Measurements from ENCODE around the gene CHIA. TPM values are rescaled to one million over a fixed set of nuclear protein-coding genes. Genes with fewer than 3 reads are reported as not detected.
A peak's percentile ranks its signal among the peaks of the same experiment; 100 is the strongest.

CHIA gene
- total and polyA plus RNA-seq, 9 of the 15 experiments (the other 6 are each of a cell fraction or from before 2014, with no cell fraction given), result not detected

- POLR2A ChIA-PET, result interaction anchor here (0.6 kb wide), 1 partner anchor 103 kb away, joined by 4 read pairs; no protein-coding TSS in a partner anchor
- Histone ChIP-seq H3K9me3 (replicated peaks; ENCODE audit: control insufficient read depth, insufficient read depth, low read depth, low read length) (no peaks in the 10 kb centered on the region), H3K79me2 (ENCODE audit: control insufficient read depth, insufficient read depth, low read length) (no peaks in the 10 kb centered on the region), H3K4me2 (ENCODE audit: insufficient read depth, low read length) (no peak overlapping the region), H3K4me1 (replicated peaks in 1 of 2; ENCODE audit: control insufficient read depth in 2 of 2, insufficient read depth in 2 of 2, low read length in 2 of 2) (peaks cover 0 to under 1% of the 10 kb centered on the region in 2 experiments; a peak in 2 of 5 replicates), H3K9ac (ENCODE audit: insufficient read depth in 1 of 2, low read depth in 2 of 2, low read length in 2 of 2) (no peak overlapping the region), H3K36me3 (ENCODE audit: control insufficient read depth, insufficient read depth, low read length) (no peaks in the 10 kb centered on the region), H3K4me3 (no peak overlapping the region), H3K9me1 (ENCODE audit: control insufficient read depth, insufficient read depth, low read length) (no peaks in the 10 kb centered on the region), H4K20me1 (replicated peaks; ENCODE audit: control insufficient read depth, insufficient read depth, low read length) (no peaks in the 10 kb centered on the region), H2AFZ (ENCODE audit: low read depth, low read length) (no peak overlapping the region), H3K27ac (ENCODE audit: extremely low read depth, low read depth, low read length) (no peak overlapping the region), H3K27me3 (ENCODE audit: control insufficient read depth in 2 of 2, insufficient read depth in 2 of 2, low read length in 2 of 2) (peaks cover 3 to 6% of the 10 kb centered on the region in 2 experiments; a peak in 2 of 5 replicates)
- no TSS peak for BruUV-seq (replicated peaks)
- intact Hi-C loops (cut with micrococcal nuclease) (no loop called here), in situ Hi-C loops (cut with MboI) (no loop called here)
- DNase-seq (ENCODE audit: extremely low read depth in 1 of 4, low spot score in 3 of 4) (no peak), FAIRE-seq (no peak), ATAC-seq (no peak)
- CTCF ChIA-PET (ENCODE audit: low intra/inter-chr PET ratio), result no interaction called here
- TF ChIP-seq BCLAF1 (IDR thresholded peaks at IDR 0.05; ENCODE audit: borderline replicate concordance in 1 of 2, control insufficient read depth in 1 of 2, low read depth in 2 of 2, low read length in 1 of 2) (no peak), ZBTB1 (CRISPR knock-in tag; IDR thresholded peaks at IDR 0.05; ENCODE audit: borderline replicate concordance, low read depth) (no peak), ZKSCAN1 (IDR thresholded peaks at IDR 0.05; ENCODE audit: low read depth, low read length) (0 out of 2 replicates have a peak, but pooled peaks have one; percentile 57), PKNOX1 (IDR thresholded peaks at IDR 0.05) (no peak), IRF2 (CRISPR knock-in tag; IDR thresholded peaks at IDR 0.05) (no peak)
Measured at GRCh38 chr1:111351700-111352099, 61.0 kb downstream of the CHIA start.
